HG03439 (cell line): Measurements from ENCODE around the gene HUWE1.
"Not testable (repeated sequence)": the region's sequence is repeated elsewhere in the genome, so short reads cannot be mapped to it uniquely, and the experiment has no call there.

Experiments used
- ATAC-seq: cut with Tn5 transposase; IDR thresholded peaks from one replicate; pipeline ENCODE4 v1.9.1; 2021; ENCODE audit warnings: mild to moderate bottlenecking, moderate library complexity; ENCODE audit not compliant: unreplicated experiment

HUWE1 gene

DNA sequence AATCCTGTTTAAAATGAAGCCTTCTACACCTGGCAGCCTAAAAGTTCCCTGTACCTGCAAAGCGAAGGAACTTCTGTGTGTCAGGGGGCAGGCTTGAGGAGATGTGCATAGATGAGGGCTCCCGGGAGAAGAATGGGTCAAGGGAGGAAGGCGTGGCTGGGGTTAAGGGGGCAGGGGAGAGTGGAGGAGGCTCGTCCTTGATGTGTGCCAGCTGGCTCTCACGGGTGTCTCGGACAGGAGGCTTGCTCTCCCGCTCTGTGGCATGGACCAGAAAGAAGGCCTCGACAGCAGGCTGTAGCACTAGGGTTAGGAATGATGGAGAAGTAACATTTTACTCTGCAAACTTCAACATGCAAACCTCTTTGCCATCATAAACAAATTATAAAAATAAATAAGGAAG lies 147.7 kb downstream of the HUWE1 start:
- no peak for ATAC-seq

DNA sequence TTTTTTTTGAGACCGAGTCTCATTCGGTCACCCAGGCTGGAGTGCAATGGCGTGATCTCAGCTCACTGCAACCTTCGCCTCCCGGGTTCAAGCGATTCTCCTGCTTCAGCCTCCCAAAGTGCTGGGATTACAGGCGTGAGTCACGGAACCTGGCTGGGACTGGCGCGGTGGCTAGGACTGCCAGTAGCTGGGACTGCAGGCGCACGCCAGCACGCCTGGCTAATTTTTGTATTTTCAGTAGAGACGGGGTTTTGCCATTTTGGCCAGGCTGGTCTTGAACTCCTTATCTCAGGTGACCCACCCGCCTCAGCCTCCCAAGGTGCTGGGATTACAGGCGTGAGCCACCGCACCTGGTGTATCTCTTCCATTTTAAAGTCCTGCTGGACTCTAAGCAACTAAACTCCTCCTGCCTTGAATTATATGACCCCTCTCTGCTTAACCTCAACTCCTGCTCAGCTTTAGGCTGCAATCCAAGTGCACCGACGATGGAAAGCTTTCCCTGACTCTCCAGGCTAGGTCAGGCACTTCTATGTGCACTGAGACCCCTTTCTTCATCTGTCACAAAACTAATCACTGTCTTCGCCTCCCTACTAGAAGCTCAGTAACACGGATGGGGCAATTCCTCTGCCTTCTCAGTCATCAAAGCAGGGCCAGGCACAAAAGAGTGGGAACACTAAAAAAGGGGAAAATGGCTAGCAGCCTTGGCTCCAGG lies 155.1 kb downstream of the HUWE1 start:
- ATAC-seq = not testable (repeated sequence)

DNA sequence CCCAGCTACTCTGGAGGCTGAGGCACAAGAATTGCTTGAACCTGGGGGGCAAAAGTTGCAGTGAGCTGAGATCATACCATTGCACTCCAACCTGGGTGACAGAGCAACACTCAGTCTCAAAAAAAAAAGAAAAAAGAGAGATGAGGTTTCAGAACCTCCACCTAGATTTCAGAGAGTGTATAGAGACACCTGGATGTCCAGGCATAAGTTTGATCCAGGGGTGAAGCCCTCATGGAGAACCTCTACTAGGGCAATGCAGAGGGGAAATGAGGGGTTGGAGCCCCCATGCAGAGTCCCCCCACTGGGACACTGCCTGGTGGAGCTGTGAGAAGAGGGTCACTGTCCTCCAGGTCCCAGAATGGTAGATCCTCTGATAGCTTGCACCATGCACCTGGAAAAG lies 159.5 kb downstream of the HUWE1 start:
- ATAC-seq = no peak

DNA sequence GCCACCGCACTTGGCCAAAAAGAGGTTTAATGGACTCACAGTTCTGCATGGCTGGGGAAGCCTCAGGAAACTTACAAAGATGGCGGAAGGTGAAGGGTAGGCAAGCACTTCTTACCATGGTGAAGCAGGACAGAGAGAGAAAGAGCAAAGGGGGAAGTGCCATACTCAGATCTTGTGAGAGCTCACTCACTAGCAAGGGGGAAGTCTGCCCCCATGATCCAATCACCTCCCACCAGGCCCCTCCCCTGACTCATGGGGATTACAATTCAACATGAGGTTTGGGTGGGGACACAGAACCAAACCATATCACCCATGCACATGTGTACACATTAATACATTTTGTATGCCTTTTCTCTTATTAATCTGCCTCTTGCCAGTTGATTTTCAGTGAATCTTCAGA lies 175.2 kb downstream of the HUWE1 start:
- no peak for ATAC-seq

DNA sequence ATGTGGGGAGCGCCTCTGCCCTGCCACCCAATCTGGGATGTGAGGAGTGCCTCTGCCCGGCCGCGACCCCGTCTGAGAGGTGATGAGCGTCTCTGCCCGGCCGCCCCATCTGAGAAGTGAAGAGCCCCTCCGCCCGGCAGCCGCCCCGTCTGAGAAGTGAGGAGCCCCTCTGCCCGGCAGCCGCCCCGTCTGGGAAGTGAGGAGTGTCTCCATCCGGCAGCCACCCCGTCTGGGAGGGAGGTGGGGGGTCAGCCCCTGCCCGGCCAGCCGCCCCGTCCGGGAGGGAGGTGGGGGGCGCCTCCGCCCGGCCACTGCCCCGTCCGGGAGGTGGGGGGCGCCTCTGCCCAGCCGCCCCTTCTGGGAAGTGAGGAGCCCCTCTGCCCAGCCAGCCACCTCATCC lies 182.5 kb downstream of the HUWE1 start:
- ATAC-seq = not testable (repeated sequence)

DNA sequence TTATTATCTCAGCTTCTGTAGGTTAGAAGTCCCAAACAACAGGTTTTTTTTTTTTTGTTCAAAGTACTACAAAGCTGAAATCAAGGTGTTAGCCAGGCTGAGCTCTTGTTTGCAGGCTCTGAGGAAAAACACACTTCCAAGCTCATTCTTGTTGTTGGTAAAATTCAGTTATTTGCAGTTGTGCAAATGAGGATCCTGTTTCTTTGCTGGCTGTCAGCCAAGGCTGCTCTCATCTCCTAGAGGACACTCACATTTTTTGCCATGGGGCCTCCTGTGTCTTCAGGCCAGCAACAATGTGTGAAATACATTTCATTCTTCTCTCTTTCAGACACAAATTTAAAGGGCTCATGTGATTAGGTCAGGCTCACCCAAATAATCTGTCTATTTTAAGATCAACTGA lies 192.1 kb downstream of the HUWE1 start:
- no peak for ATAC-seq

DNA sequence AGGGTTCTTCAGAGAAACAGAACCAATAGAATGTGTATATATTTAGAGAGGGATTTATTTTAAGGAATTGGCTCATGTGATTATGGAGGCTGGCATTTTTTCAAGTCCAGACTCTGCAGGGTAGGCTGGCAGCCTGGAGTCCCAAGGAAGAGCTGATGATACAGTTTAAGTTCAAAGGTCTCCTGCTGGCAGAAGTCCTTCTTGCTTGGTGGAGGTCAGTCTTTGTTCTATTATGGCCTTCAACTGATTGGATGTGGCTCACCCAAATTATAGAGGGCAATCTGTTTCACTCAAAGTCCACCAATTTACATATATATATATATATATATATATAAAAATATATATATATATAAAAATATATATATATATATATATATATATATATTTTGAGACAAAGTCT lies 200.2 kb downstream of the HUWE1 start:
- ATAC-seq = no peak

DNA sequence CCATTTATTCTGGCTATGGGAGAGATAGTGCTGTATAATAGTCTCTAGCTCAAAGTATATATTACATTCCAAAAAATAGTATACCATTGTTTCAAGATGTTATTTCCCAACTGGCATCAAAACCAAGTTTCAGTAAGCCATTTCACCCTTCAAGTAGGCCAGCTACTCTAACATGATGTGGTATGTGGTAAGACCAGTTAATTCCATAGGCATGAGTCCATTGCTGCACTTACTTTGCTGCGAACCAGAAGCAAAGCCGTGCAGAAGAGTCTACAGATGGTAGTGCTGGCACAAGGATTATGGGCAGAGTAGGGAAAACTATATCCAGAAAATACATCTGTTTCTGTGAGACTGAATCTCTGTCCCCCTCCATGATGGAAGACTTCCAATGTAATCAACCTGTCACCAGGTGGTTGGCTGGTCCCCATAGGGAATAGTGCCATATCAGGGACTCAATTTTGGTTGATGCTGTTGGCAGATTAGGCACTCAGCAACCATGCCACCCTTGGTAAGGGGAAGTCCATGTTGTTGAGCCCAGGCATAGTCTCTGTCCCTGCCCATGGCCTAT lies 202.6 kb downstream of the HUWE1 start:
- ATAC-seq = no peak

DNA sequence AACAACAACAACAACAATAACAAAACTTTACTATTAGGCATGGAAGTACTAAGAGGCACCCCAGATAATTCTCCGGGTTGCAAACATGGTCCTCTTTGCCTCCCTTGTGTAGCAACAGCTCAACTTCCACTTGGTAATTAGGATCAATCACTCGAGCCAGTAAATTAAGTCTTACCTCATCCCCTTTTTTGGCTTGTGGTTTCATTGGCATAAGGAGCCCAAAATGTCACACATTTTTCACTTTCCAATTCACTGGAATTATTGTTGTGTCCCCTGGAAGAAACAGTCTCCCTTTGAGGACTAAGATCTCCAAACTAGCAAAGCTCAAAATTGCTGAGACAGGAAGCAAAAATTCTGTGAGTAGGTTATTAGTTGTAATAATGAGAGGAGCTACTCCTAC lies 203.1 kb downstream of the HUWE1 start:
- ATAC-seq = no peak
